OCI-LY1 (cell line): ENCODE results near the gene RYK.
A peak's percentile ranks its signal among the peaks of the same experiment; 100 is the strongest.

Experiments used
- H2AFZ ChIP-seq: fragments of 200-600 bp; sonication (generic), shearing (Covaris generic); 2 replicates; pipeline ENCODE4 v1.6.0; 2014; ENCODE audit warnings: antibody characterized with exemption, mild to moderate bottlenecking, low read length
- H3F3A ChIP-seq: fragments of 200-600 bp; sonication (generic), shearing (Covaris generic); 2 replicates; pipeline ENCODE4 v1.6.0; 2014; ENCODE audit warnings: mild to moderate bottlenecking, antibody characterized with exemption, low read length, moderate library complexity; ENCODE audit not compliant: insufficient read depth
- H3K27ac ChIP-seq: fragments of 200-600 bp; sonication (generic); 2 replicates; pipeline ENCODE4 v1.5.1; 2014; ENCODE audit warnings: low read length, mixed run types, mild to moderate bottlenecking, low read depth; ENCODE audit not compliant: poor library complexity, severe bottlenecking
- H3K27me3 ChIP-seq: fragments of 200-600 bp; sonication (generic); 2 replicates; pipeline ENCODE4 v1.6.0; 2014; ENCODE audit warnings: antibody characterized with exemption, mild to moderate bottlenecking, low read length, moderate library complexity; ENCODE audit not compliant: insufficient read depth
- H3K36me3 ChIP-seq: fragments of 200-600 bp; sonication (generic); 2 replicates; pipeline ENCODE4 v1.6.1; 2014; ENCODE audit warnings: mild to moderate bottlenecking, antibody characterized with exemption, low read length, moderate library complexity, mixed read lengths; ENCODE audit not compliant: insufficient read depth
- H3K4me1 ChIP-seq: fragments of 200-600 bp; sonication (generic); 2 replicates; pipeline ENCODE4 v1.5.1; 2014; ENCODE audit warnings: mild to moderate bottlenecking, low read length, moderate library complexity; ENCODE audit not compliant: insufficient read depth, severe bottlenecking
- H3K4me2 ChIP-seq: fragments of 200-600 bp; sonication (generic), shearing (Covaris generic); 2 replicates; pipeline ENCODE4 v1.6.1; 2014; ENCODE audit warnings: low read length
- H3K4me3 ChIP-seq: fragments of 200-600 bp; sonication (generic); 2 replicates; pipeline ENCODE4 v1.5.1; 2014; ENCODE audit warnings: low read length, low read depth, mild to moderate bottlenecking, mixed read lengths; ENCODE audit not compliant: poor library complexity, severe bottlenecking
- H3K79me2 ChIP-seq: fragments of 200-600 bp; shearing (Covaris generic); 2 replicates; pipeline ENCODE4 v1.6.1; 2016; ENCODE audit warnings: mixed run types, low read length, mixed read lengths; ENCODE audit not compliant: insufficient read depth
- H3K9ac ChIP-seq: fragments of 200-600 bp; sonication (generic), shearing (Covaris generic); 2 replicates; pipeline ENCODE4 v1.6.1; 2014; ENCODE audit warnings: mild to moderate bottlenecking, low read length, mixed read lengths
- H3K9me2 ChIP-seq: fragments of 200-600 bp; sonication (generic), shearing (Covaris generic); 2 replicates; pipeline ENCODE4 v1.6.1; 2014; ENCODE audit warnings: low read depth, mild to moderate bottlenecking, low read length, mixed read lengths
- H3K9me3 ChIP-seq: fragments of 200-600 bp; shearing (Covaris generic); 2 replicates; pipeline ENCODE4 v1.6.1; 2014; ENCODE audit warnings: low read length, mixed read lengths
- H4K20me1 ChIP-seq: fragments of 200-600 bp; sonication (generic), shearing (Covaris generic); 2 replicates; pipeline ENCODE4 v1.6.0; 2016; ENCODE audit warnings: mild to moderate bottlenecking, low read length; ENCODE audit not compliant: insufficient read depth
- EZH2 ChIP-seq: fragments of 200-600 bp; sonication (generic), shearing (Covaris generic); IDR thresholded peaks from 2 replicates; pipeline ENCODE4 v1.8.0; 2017; ENCODE audit warnings: borderline replicate concordance, mixed run types, mild to moderate bottlenecking, antibody characterized with exemption, low read length, moderate library complexity, mixed read lengths
- TF ChIP-seq, protein P1 (sequence below): fragments of 200-600 bp; sonication (generic), shearing (Covaris generic); IDR thresholded peaks from 2 replicates; pipeline ENCODE4 v1.5.1; 2017; ENCODE audit warnings: mild to moderate bottlenecking, antibody characterized with exemption, low read length, moderate library complexity, mixed read lengths

Gene RYK

DNA sequence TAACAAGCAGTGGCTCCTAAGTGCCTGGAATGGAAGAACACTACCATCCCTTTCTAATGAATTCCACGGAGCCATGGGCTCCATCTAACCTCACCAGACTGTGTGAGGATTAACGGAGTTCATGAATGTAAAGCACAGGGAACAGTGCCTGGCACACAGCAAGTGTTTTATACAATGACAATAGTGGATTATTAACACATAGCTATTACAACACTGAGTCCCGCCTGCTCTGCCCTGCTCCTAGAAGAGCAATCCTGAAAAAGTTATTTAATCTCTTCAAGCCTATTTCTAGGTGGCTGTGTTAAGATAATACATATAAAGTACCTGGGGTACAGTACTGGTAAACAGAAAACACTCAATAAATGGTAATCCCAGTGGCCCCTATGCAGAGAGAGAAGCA lies 51.4 kb downstream of the RYK start:
- no peaks in the 10 kb centered on the region for H3K9me2 ChIP-seq
- no peaks in the 10 kb centered on the region for H3K9me3 ChIP-seq
- no peak overlapping the region for H3K9ac ChIP-seq
- no peaks in the 10 kb centered on the region for H3K36me3 ChIP-seq
- no peak overlapping the region for H2AFZ ChIP-seq
- no peaks in the 10 kb centered on the region for H4K20me1 ChIP-seq
- H3K27ac ChIP-seq, result no peak overlapping the region
- H3K4me1 ChIP-seq, result no peaks in the 10 kb centered on the region
- TF ChIP-seq, protein P1, sequence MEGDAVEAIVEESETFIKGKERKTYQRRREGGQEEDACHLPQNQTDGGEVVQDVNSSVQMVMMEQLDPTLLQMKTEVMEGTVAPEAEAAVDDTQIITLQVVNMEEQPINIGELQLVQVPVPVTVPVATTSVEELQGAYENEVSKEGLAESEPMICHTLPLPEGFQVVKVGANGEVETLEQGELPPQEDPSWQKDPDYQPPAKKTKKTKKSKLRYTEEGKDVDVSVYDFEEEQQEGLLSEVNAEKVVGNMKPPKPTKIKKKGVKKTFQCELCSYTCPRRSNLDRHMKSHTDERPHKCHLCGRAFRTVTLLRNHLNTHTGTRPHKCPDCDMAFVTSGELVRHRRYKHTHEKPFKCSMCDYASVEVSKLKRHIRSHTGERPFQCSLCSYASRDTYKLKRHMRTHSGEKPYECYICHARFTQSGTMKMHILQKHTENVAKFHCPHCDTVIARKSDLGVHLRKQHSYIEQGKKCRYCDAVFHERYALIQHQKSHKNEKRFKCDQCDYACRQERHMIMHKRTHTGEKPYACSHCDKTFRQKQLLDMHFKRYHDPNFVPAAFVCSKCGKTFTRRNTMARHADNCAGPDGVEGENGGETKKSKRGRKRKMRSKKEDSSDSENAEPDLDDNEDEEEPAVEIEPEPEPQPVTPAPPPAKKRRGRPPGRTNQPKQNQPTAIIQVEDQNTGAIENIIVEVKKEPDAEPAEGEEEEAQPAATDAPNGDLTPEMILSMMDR, result no peak
- no peak for TF ChIP-seq EZH2
- no peaks in the 10 kb centered on the region for H3K27me3 ChIP-seq
- no peaks in the 10 kb centered on the region for H3K79me2 ChIP-seq
- H3K4me3 ChIP-seq, result no peak overlapping the region
- no peak overlapping the region for H3K4me2 ChIP-seq
- H3F3A ChIP-seq, result no peaks in the 10 kb centered on the region

DNA sequence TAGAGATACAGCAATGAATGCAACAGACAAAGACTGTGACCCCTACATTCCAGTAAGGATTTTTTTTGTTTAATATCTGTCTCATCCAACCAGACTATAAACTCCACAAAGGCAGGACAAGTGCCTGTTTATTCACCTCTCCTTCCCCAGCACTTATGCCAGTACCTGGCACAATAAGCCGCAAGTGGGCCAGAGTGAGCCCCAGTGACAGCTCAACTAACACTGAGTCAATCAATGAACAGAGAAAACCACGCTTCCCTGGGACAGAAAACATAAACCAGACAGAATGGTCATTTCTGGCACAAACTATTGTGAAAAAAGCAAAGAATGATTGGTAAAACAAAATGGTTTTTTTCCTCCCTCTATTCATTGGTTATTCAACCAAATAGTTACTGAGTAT lies 52.2 kb downstream of the RYK start:
- no peaks in the 10 kb centered on the region for H3K36me3 ChIP-seq
- H3K27ac ChIP-seq, result no peak overlapping the region
- no peaks in the 10 kb centered on the region for H3K9me2 ChIP-seq
- H3K4me2 ChIP-seq, result no peak overlapping the region
- TF ChIP-seq, protein P1, result no peak
- no peak for TF ChIP-seq EZH2
- H3F3A ChIP-seq, result no peaks in the 10 kb centered on the region
- H3K79me2 ChIP-seq, result no peaks in the 10 kb centered on the region
- no peaks in the 10 kb centered on the region for H3K27me3 ChIP-seq
- no peaks in the 10 kb centered on the region for H3K4me1 ChIP-seq
- H4K20me1 ChIP-seq, result no peaks in the 10 kb centered on the region
- H3K4me3 ChIP-seq, result no peak overlapping the region
- H3K9ac ChIP-seq, result no peak overlapping the region
- H3K9me3 ChIP-seq, result no peaks in the 10 kb centered on the region
- H2AFZ ChIP-seq, result no peak overlapping the region

DNA sequence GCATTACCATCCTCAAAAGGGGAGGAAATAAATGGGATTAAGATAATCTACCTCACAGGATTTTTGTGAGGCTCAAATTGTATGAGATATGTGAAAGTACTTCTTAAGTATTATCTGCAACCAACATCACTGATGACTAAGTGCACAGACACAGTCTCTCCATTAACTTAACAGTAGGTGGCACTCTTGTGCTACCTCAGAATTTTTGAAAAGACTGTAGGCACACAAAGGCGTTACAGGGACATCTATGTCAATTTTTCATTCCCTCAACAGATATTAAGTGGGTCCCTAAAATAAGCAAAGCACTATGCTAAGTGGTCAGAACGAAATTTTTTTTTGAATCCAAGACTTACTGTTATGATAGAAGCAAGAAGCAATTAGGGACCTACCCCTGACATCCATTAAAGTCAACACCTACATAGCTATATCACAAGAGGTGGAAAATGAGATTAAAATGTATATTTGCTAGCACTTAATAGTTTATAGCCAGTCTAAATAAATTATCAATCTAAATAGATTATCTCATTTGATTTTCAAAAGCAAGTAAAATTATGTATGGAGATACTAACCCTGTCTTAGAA lies 52.9 kb downstream of the RYK start:
- H3K27me3 ChIP-seq, result no peaks in the 10 kb centered on the region
- H3K4me3 ChIP-seq, result no peak overlapping the region
- no peaks in the 10 kb centered on the region for H3F3A ChIP-seq
- H3K9ac ChIP-seq, result no peak overlapping the region
- no peaks in the 10 kb centered on the region for H3K4me1 ChIP-seq
- no peak overlapping the region for H2AFZ ChIP-seq
- H3K9me3 ChIP-seq, result no peaks in the 10 kb centered on the region
- H3K27ac ChIP-seq, result no peak overlapping the region
- no peaks in the 10 kb centered on the region for H3K36me3 ChIP-seq
- H3K4me2 ChIP-seq, result no peak overlapping the region
- H3K79me2 ChIP-seq, result no peaks in the 10 kb centered on the region
- no peaks in the 10 kb centered on the region for H3K9me2 ChIP-seq
- TF ChIP-seq EZH2, result no peak
- TF ChIP-seq, protein P1, result peak; percentile 95
- no peaks in the 10 kb centered on the region for H4K20me1 ChIP-seq
